WERI-Rb-1 (cell line): ENCODE data around the gene MYL5.

ENCODE experiments used
- DNase-seq: peaks from one replicate; pipeline ENCODE4 v3.0.0-alpha.2; 2020
- H3K27ac ChIP-seq: fragments of 250-450 bp; sonication (Bioruptor Pico); 2 replicates; pipeline ENCODE4 v1.5.1; 2020; ENCODE audit warnings: mild to moderate bottlenecking, moderate library complexity
- H3K27me3 ChIP-seq: fragments of 250-450 bp; sonication (Bioruptor Pico); 2 replicates; pipeline ENCODE4 v1.5.1; 2021; ENCODE audit warnings: mild to moderate bottlenecking, low read depth, moderate library complexity; ENCODE audit not compliant: insufficient read depth, severe bottlenecking
- H3K36me3 ChIP-seq: fragments of 250-450 bp; sonication (Bioruptor Pico); 2 replicates; pipeline ENCODE4 v1.5.1; 2020; ENCODE audit warnings: mild to moderate bottlenecking, moderate library complexity
- H3K4me3 ChIP-seq: 2 replicates; pipeline ENCODE4 v1.5.1; 2011; ENCODE audit warnings: low read depth, mild to moderate bottlenecking, control low read depth, low read length
- H3K9me3 ChIP-seq: fragments of 250-450 bp; sonication (Bioruptor Pico); 2 replicates; pipeline ENCODE4 v1.5.1; 2021; ENCODE audit warnings: mild to moderate bottlenecking, moderate library complexity; ENCODE audit not compliant: severe bottlenecking
- CTCF ChIP-seq: IDR thresholded peaks from 2 replicates; pipeline ENCODE4 v1.5.1; 2011; ENCODE audit warnings: low read depth, mild to moderate bottlenecking, control low read depth, inconsistent platforms, low read length

Gene MYL5

GRCh38 chr4:679104-679481, 4.8 kb downstream of the MYL5 start:
- Histone ChIP-seq H3K9me3 (no peaks in the 10 kb centered on the region), H3K36me3 (no peaks in the 10 kb centered on the region), H3K27ac (no peak overlapping the region), H3K4me3 (no peak overlapping the region), H3K27me3 (no peaks in the 10 kb centered on the region)
- no peak for DNase-seq
- TF ChIP-seq CTCF: no peak

GRCh38 chr4:679629-680028, 5.3 kb downstream of the MYL5 start:
- H3K4me3 ChIP-seq: no peak overlapping the region
- H3K9me3 ChIP-seq: no peaks in the 10 kb centered on the region
- TF ChIP-seq CTCF: no peak
- no peaks in the 10 kb centered on the region for H3K36me3 ChIP-seq
- DNase-seq: no peak
- no peaks in the 10 kb centered on the region for H3K27me3 ChIP-seq
- no peak overlapping the region for H3K27ac ChIP-seq

DNA sequence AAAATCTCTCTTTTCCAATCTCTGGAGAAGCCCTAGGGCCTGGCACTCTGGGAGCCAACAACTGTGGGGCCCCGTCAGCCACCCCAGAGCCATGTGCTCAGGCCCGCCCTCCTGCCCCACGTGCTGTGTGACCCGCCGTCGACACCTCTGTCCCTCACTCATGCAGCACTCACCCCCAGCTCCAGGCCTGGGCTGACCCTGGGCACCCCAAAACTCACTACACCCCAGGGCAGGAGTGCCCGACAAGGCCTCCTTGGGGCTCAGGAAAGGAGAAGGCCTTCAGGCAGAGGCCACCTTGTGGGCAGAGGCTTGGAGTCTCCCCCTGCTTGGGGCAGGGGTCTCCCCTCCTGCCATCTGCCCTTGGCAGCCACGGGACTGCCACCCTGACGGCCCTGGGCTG, 5.7 kb downstream of the MYL5 start:
- TF ChIP-seq CTCF: no peak
- no peak for DNase-seq
- Histone ChIP-seq H3K4me3 (no peak overlapping the region), H3K27ac (no peak overlapping the region), H3K27me3 (no peaks in the 10 kb centered on the region), H3K9me3 (no peaks in the 10 kb centered on the region), H3K36me3 (no peaks in the 10 kb centered on the region)

DNA sequence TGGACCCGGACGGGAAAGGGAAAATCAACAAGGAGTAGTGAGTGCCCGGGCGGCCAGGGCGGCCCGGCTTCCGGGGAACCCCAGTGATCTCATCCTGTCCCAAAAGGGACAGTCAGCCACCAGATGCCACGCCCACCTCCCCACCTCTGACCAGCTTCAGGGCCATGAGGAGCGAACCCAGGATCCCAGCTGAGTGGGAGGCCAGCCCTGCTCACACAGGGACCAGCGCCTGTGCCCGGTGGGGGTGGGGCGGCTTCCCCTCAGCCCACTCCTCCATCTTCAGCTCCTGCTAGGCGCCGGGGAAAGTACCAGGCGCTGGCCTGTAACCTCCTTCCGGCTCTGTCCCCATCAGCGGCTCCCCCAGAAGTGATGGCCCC, 6.2 kb downstream of the MYL5 start:
- Histone ChIP-seq H3K27ac (no peak overlapping the region), H3K9me3 (no peaks in the 10 kb centered on the region), H3K27me3 (no peaks in the 10 kb centered on the region), H3K36me3 (no peaks in the 10 kb centered on the region), H3K4me3 (no peak overlapping the region)
- DNase-seq: no peak
- TF ChIP-seq CTCF: no peak

GRCh38 chr4:680928-681645, 6.7 kb downstream of the MYL5 start:
- DNase-seq: no peak
- no peaks in the 10 kb centered on the region for H3K27me3 ChIP-seq
- H3K9me3 ChIP-seq: no peaks in the 10 kb centered on the region
- TF ChIP-seq CTCF: no peak
- no peak overlapping the region for H3K27ac ChIP-seq
- no peak overlapping the region for H3K4me3 ChIP-seq
- no peaks in the 10 kb centered on the region for H3K36me3 ChIP-seq
